Neuronal stem cell (in vitro differentiated cells): ENCODE data around the gene SLC25A4.

Experiments
- DNase-seq: peaks from one replicate; pipeline ENCODE4 v3.0.0-alpha.2; 2013; ENCODE audit warnings: low spot score
- H2AFZ ChIP-seq: one replicate; pipeline ENCODE4 v1.6.1; 2013; ENCODE audit warnings: mild to moderate bottlenecking, low read length, inconsistent platforms
- H2AK5ac ChIP-seq: 2 replicates; pipeline ENCODE4 v1.6.1; 2013; ENCODE audit warnings: low read depth, mild to moderate bottlenecking, inconsistent platforms, low read length, moderate library complexity, mixed read lengths
- H2BK120ac ChIP-seq: 2 replicates; pipeline ENCODE4 v1.6.1; 2013; ENCODE audit warnings: low read depth, mild to moderate bottlenecking, inconsistent platforms, low read length, moderate library complexity, mixed read lengths
- H2BK12ac ChIP-seq: one replicate; pipeline ENCODE4 v1.6.1; 2013; ENCODE audit warnings: low read length, inconsistent platforms
- H2BK15ac ChIP-seq: 2 replicates; pipeline ENCODE4 v1.6.1; 2013; ENCODE audit warnings: mild to moderate bottlenecking, low read length, inconsistent platforms, mixed read lengths
- H2BK5ac ChIP-seq: one replicate; pipeline ENCODE4 v1.6.1; 2013; ENCODE audit warnings: inconsistent platforms, mild to moderate bottlenecking, low read length, moderate library complexity
- H3K14ac ChIP-seq: one replicate; pipeline ENCODE4 v1.6.1; 2013; ENCODE audit warnings: low read length, inconsistent platforms
- H3K18ac ChIP-seq: 2 replicates; pipeline ENCODE4 v1.6.1; 2013; ENCODE audit warnings: low read length, inconsistent platforms
- H3K23ac ChIP-seq: 2 replicates; pipeline ENCODE4 v1.6.1; 2013; ENCODE audit warnings: low read depth, mild to moderate bottlenecking, mixed read lengths, low read length, inconsistent platforms; ENCODE audit not compliant: poor library complexity
- H3K27ac ChIP-seq: replicated peaks from 3 replicates; pipeline ENCODE4 v1.5.1; 2013; ENCODE audit warnings: low read length, inconsistent platforms
- H3K27me3 ChIP-seq, 3 experiments: 2 replicates each; pipeline ENCODE4 v1.6.1; 2013; ENCODE audit warnings: low read length in 3 of 3, mild to moderate bottlenecking in 2 of 3, inconsistent platforms in 1 of 3, low read depth in 1 of 3, mixed read lengths in 1 of 3, moderate library complexity in 1 of 3; ENCODE audit not compliant: control insufficient read depth in 3 of 3, insufficient read depth in 3 of 3
- H3K36me3 ChIP-seq, 2 donors: replicated peaks in 1 of 2; 2 replicates each; pipeline ENCODE4 v1.6.1; 2013; ENCODE audit warnings: low read length in 2 of 2; ENCODE audit not compliant: control insufficient read depth in 2 of 2, insufficient read depth in 2 of 2
- H3K4ac ChIP-seq: 2 replicates; pipeline ENCODE4 v1.6.1; 2013; ENCODE audit warnings: inconsistent platforms, mild to moderate bottlenecking, low read length, moderate library complexity
- H3K4me1 ChIP-seq, 2 donors: 1 replicate in 1 of 2; 2 replicates in 1 of 2; pipeline ENCODE4 v1.6.1; 2013; ENCODE audit warnings: low read length in 2 of 2, low read depth in 1 of 2; ENCODE audit not compliant: control insufficient read depth in 2 of 2, insufficient read depth in 1 of 2
- H3K4me2 ChIP-seq: one replicate; pipeline ENCODE4 v1.6.1; 2013; ENCODE audit warnings: mild to moderate bottlenecking, low read length, inconsistent platforms; ENCODE audit not compliant: insufficient read depth, poor library complexity, severe bottlenecking
- H3K4me3 ChIP-seq, 2 donors: 2 replicates each; pipeline ENCODE4 v1.5.1; 2013; ENCODE audit warnings: low read length in 2 of 2, mild to moderate bottlenecking in 2 of 2, inconsistent platforms in 1 of 2, moderate library complexity in 1 of 2
- H3K79me1 ChIP-seq: one replicate; pipeline ENCODE4 v1.6.1; 2013; ENCODE audit warnings: low read depth, mild to moderate bottlenecking, inconsistent platforms, low read length, moderate library complexity
- H3K9ac ChIP-seq: one replicate; pipeline ENCODE4 v1.6.1; 2013; ENCODE audit warnings: mild to moderate bottlenecking, low read depth, low read length, inconsistent platforms; ENCODE audit not compliant: poor library complexity
- H3K9me3 ChIP-seq, 2 donors: replicated peaks in 1 of 2; 2 replicates each; pipeline versions ENCODE3 to v1.6.1; 2013; ENCODE audit warnings: low read length in 2 of 2, mild to moderate bottlenecking in 2 of 2, inconsistent platforms in 1 of 2, low read depth in 1 of 2, mixed read lengths in 1 of 2, moderate library complexity in 1 of 2; ENCODE audit not compliant: control insufficient read depth in 2 of 2, insufficient read depth in 1 of 2
- H4K8ac ChIP-seq: one replicate; pipeline ENCODE4 v1.6.1; 2013; ENCODE audit warnings: low read depth, mild to moderate bottlenecking, inconsistent platforms, low read length, moderate library complexity
- H4K91ac ChIP-seq: one replicate; pipeline ENCODE4 v1.6.1; 2013; ENCODE audit warnings: low read length, low read depth, mild to moderate bottlenecking, inconsistent platforms; ENCODE audit not compliant: poor library complexity
- WGBS, 2 donors: extraction: QIAGEN DNeasy Blood & Tissue Kit; methylation state at CpG; one replicate each; pipeline ENCODE4 v1.1.7; 2013; ENCODE audit warnings: missing lambda C conversion rate in 2 of 2, mixed read lengths in 1 of 2; ENCODE audit not compliant: insufficient read length in 2 of 2, insufficient replicate concordance in 1 of 2; ENCODE audit errors: extremely low coverage in 2 of 2; 5-methylcytosine and 5-hydroxymethylcytosine counted together

SLC25A4 gene

DNA sequence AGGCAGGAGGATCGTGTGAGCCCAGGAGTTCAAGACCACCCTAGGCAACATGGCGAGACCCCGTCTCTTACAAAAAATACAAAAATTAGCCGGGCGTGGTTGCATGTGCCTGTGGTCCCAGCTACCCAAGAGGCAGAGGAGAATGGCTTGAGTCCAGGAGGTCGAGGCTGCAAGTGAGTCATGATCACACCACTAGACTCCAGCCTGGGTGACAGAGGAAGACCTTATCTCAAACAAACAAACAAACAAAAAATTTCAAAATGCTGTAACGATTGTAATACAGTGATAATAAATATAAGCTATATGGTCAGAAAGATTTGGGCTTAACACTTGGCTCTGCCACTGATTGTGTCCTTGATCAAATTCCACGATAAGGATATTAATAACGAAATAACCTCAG, 24.2 kb downstream of the SLC25A4 start:
- DNase-seq, result no peak
- H3K4me3 ChIP-seq, result no peak overlapping the region
- no CpG with 5 or more reads among the region's 9 CpGs for WGBS, 2 donors
- H4K91ac ChIP-seq, result no peak overlapping the region
- no peak overlapping the region for H2BK120ac ChIP-seq
- no peak overlapping the region for H3K14ac ChIP-seq
- no peak overlapping the region for H4K8ac ChIP-seq
- no peak overlapping the region for H3K4ac ChIP-seq
- no peak overlapping the region for H3K18ac ChIP-seq
- no peak overlapping the region for H3K9ac ChIP-seq
- no peak overlapping the region for H2BK5ac ChIP-seq
- peaks cover 6 to 76% of the 10 kb centered on the region in 2 donors for H3K36me3 ChIP-seq
- no peak overlapping the region for H2AFZ ChIP-seq
- H2AK5ac ChIP-seq, result no peak overlapping the region
- no peak overlapping the region for H3K27ac ChIP-seq
- H3K27me3 ChIP-seq, result no peaks in the 10 kb centered on the region
- H3K9me3 ChIP-seq, result no peaks in the 10 kb centered on the region
- H3K79me1 ChIP-seq, result no peaks in the 10 kb centered on the region
- no peak overlapping the region for H2BK12ac ChIP-seq
- no peak overlapping the region for H3K23ac ChIP-seq
- no peak overlapping the region for H2BK15ac ChIP-seq
- H3K4me1 ChIP-seq, result peaks cover 5 to 7% of the 10 kb centered on the region in 2 donors
- H3K4me2 ChIP-seq, result no peak overlapping the region

DNA sequence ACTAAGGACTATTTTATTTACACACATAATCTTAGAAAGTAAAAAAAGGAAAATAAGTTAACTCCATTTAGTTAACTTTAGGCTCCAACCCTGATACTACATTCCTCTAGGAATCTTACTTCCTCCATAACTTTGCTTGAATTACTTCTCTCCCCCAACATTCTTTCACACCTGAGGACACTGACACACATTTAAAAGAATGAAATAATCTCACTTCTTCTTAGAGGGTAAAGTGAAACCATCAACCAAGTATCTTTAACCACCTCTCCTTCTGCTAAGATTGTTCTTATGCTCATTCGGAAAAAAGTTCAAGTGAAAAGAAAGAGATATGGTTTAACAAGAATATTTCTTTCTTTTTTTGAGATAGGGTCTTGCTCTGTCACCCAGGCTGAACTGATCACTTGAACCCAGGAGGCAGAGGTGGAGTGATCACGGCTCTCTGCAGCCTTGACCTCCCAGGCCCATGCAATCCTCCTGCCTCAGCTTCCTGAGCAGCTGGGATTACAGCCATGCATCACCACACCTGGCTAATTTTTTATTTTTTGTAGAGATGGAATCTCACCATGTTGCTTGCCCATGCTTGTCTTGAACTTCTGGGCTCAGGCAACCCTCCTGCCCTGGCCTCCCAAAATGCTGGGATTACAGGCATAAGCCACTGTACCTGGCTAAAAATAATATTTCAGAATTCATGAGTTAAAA, 28.5 kb downstream of the SLC25A4 start:
- Histone ChIP-seq H3K27ac (no peak overlapping the region), H3K4me2 (no peak overlapping the region), H3K4me1 (peaks cover 0 to 4% of the 10 kb centered on the region in 2 donors), H2BK12ac (no peak overlapping the region), H3K9me3 (no peaks in the 10 kb centered on the region), H3K79me1 (no peaks in the 10 kb centered on the region), H3K23ac (no peak overlapping the region), H3K14ac (no peak overlapping the region), H3K36me3 (peaks cover 8 to 70% of the 10 kb centered on the region in 2 donors), H2BK15ac (no peak overlapping the region), H3K9ac (no peak overlapping the region), H4K91ac (no peak overlapping the region), H3K27me3 (no peaks in the 10 kb centered on the region), H2AK5ac (no peak overlapping the region), H3K18ac (no peak overlapping the region), H2BK5ac (no peak overlapping the region), H2BK120ac (no peak overlapping the region), H3K4ac (no peak overlapping the region), H4K8ac (no peak overlapping the region), H2AFZ (no peak overlapping the region), H3K4me3 (no peak overlapping the region)
- no CpG with 5 or more reads among the region's 2 CpGs for WGBS, 2 donors
- no peak for DNase-seq

DNA sequence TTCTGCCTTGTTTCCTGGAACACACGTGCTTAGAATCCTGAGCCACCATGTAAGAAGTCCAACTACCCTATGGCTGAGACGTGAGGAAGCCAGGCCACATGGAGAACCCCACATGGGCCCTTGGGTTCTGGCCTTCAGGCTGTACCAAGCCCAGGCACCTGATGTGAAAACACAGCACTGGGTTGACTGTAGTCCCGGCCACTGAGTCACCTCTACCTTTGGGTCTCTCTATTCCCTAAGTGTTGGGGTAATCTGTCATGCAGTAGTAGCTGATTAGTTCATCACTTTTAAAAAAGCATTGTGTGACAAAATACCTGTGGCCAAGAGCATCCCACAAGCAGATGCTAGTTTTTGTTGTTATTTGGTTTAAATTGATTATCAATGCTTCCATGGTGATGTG, 36.4 kb downstream of the SLC25A4 start:
- no peak overlapping the region for H2BK120ac ChIP-seq
- no peaks in the 10 kb centered on the region for H3K9me3 ChIP-seq
- H3K27ac ChIP-seq, result no peak overlapping the region
- no peak overlapping the region for H3K18ac ChIP-seq
- H3K23ac ChIP-seq, result no peak overlapping the region
- no peak overlapping the region for H2BK5ac ChIP-seq
- no peak overlapping the region for H3K4ac ChIP-seq
- no peak overlapping the region for H2BK12ac ChIP-seq
- H2AFZ ChIP-seq, result no peak overlapping the region
- no peak overlapping the region for H3K4me2 ChIP-seq
- H2AK5ac ChIP-seq, result no peak overlapping the region
- H3K36me3 ChIP-seq, result peaks cover 5 to 47% of the 10 kb centered on the region in 2 donors
- no peak overlapping the region for H3K9ac ChIP-seq
- WGBS, 2 donors, result no CpG with 5 or more reads among the region's 3 CpGs
- H3K79me1 ChIP-seq, result no peaks in the 10 kb centered on the region
- H4K8ac ChIP-seq, result no peak overlapping the region
- no peak overlapping the region for H3K4me3 ChIP-seq
- DNase-seq, result no peak
- H3K27me3 ChIP-seq, result no peaks in the 10 kb centered on the region
- no peak overlapping the region for H4K91ac ChIP-seq
- no peaks in the 10 kb centered on the region for H3K4me1 ChIP-seq
- H2BK15ac ChIP-seq, result no peak overlapping the region
- H3K14ac ChIP-seq, result no peak overlapping the region

DNA sequence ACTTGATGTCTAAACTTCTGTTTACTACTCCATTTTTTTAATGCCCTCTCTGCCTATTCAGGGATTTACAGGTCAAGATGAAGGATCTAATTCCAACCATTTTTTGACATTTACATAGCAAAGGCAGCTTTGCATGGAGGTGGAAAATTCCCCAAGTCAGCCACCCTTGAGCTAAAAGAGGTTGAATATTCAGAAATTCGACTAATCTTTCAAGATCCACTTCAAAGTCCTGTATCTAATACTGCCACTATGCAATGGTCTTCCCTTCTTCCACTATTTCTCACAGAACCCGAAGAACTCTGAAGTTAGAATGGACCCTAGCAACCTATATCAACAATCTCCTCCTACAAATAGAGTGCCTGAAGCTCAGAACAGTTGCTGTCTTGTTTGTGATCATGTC, 39.2 kb downstream of the SLC25A4 start:
- Histone ChIP-seq H3K18ac (no peak overlapping the region), H2AFZ (no peak overlapping the region), H2BK120ac (no peak overlapping the region), H3K4me1 (no peaks in the 10 kb centered on the region), H3K9me3 (no peaks in the 10 kb centered on the region), H3K14ac (no peak overlapping the region), H3K4ac (no peak overlapping the region), H2BK5ac (no peak overlapping the region), H3K79me1 (no peaks in the 10 kb centered on the region), H3K27ac (no peak overlapping the region), H3K9ac (no peak overlapping the region), H3K27me3 (no peaks in the 10 kb centered on the region), H4K8ac (no peak overlapping the region), H2AK5ac (no peak overlapping the region), H3K4me3 (no peak overlapping the region), H3K4me2 (no peak overlapping the region), H3K23ac (no peak overlapping the region), H2BK12ac (no peak overlapping the region), H2BK15ac (no peak overlapping the region), H3K36me3 (peaks cover 0 to 39% of the 10 kb centered on the region in 2 donors), H4K91ac (no peak overlapping the region)
- no peak for DNase-seq
- WGBS, 2 donors, result no CpG with 5 or more reads among the region's 2 CpGs
